Measurements from ENCODE around the gene HAPLN1.

- TF ChIP-seq CTCF (IDR thresholded peaks at IDR 0.05), result no peak
- TF ChIP-seq POLR2A (IDR thresholded peaks at IDR 0.05), result no peak
These were observed 129.7 kb downstream of the HAPLN1 start for GRCh38 chr5:83590966-83591365.

Measured in prostate gland (tissue), 2 donors.